ENCODE results near the gene CXXC1.

CXXC1 gene

GRCh38 chr18:50274044-50274442 is 13.4 kb downstream of the CXXC1 start:
- H3K27ac ChIP-seq, result no peak overlapping the region
- no peak for DNase-seq
- H3K4me3 ChIP-seq (ENCODE audit: low read depth, low read length), result no peak overlapping the region
- H3K27me3 ChIP-seq (ENCODE audit: insufficient read depth, low read depth, severe bottlenecking), result no peaks in the 10 kb centered on the region
- H3K9me3 ChIP-seq (ENCODE audit: severe bottlenecking), result no peaks in the 10 kb centered on the region
- H3K36me3 ChIP-seq, result peaks cover 90% of the 10 kb centered on the region
- no peak for TF ChIP-seq CTCF (IDR thresholded peaks at IDR 0.05; ENCODE audit: low read depth, low read length)

GRCh38 chr18:50273203-50274043 is 14.1 kb downstream of the CXXC1 start:
- no peak overlapping the region for H3K27ac ChIP-seq
- no peak for TF ChIP-seq CTCF (IDR thresholded peaks at IDR 0.05; ENCODE audit: low read depth, low read length)

GRCh38 chr18:50272568-50272967 is 14.9 kb downstream of the CXXC1 start:
- Histone ChIP-seq H3K36me3 (peaks cover 96% of the 10 kb centered on the region), H3K27me3 (ENCODE audit: insufficient read depth, low read depth, severe bottlenecking) (no peaks in the 10 kb centered on the region), H3K27ac (no peak overlapping the region), H3K9me3 (ENCODE audit: severe bottlenecking) (no peaks in the 10 kb centered on the region), H3K4me3 (ENCODE audit: low read depth, low read length) (no peak overlapping the region)
- TF ChIP-seq CTCF (IDR thresholded peaks at IDR 0.05; ENCODE audit: low read depth, low read length), result no peak
- no peak for DNase-seq

More at GRCh38 chr18:50273203-50274043, 14.1 kb downstream of the CXXC1 start:
- Histone ChIP-seq H3K27me3 (ENCODE audit: insufficient read depth, low read depth, severe bottlenecking) (no peaks in the 10 kb centered on the region), H3K9me3 (ENCODE audit: severe bottlenecking) (no peaks in the 10 kb centered on the region), H3K4me3 (ENCODE audit: low read depth, low read length) (no peak overlapping the region), H3K36me3 (peaks cover 91% of the 10 kb centered on the region)
- no peak for DNase-seq

GRCh38 chr18:50268022-50268747 is 19.3 kb downstream of the CXXC1 start:
- DNase-seq, result peak; percentile 76
- H3K36me3 ChIP-seq, result peaks cover 60% of the 10 kb centered on the region
- H3K27ac ChIP-seq, result no peak overlapping the region
- peak; percentile 87 for TF ChIP-seq CTCF (IDR thresholded peaks at IDR 0.05; ENCODE audit: low read depth, low read length)
- H3K27me3 ChIP-seq (ENCODE audit: insufficient read depth, low read depth, severe bottlenecking), result no peaks in the 10 kb centered on the region
- no peaks in the 10 kb centered on the region for H3K9me3 ChIP-seq (ENCODE audit: severe bottlenecking)
- no peak overlapping the region for H3K4me3 ChIP-seq (ENCODE audit: low read depth, low read length)

GRCh38 chr18:50266248-50266704 is 21.2 kb downstream of the CXXC1 start, which contains the start of gene CFAP53:
Gene CFAP53, minus strand, starts transcription at chr18:50266495. Its CDS starts 91 bp downstream, at chr18:50266404.
- Histone ChIP-seq H3K9me3 (ENCODE audit: severe bottlenecking) (no peaks in the 10 kb centered on the region), H3K27ac (peak within 1 kb of the TSS; percentile 31), H3K27me3 (ENCODE audit: insufficient read depth, low read depth, severe bottlenecking) (no peaks in the 10 kb centered on the region), H3K36me3 (peaks cover 41% of the 10 kb centered on the region), H3K4me3 (ENCODE audit: low read depth, low read length) (peak within 1 kb of the TSS; percentile 85)
- no peak for TF ChIP-seq CTCF (IDR thresholded peaks at IDR 0.05; ENCODE audit: low read depth, low read length)
- DNase-seq, result peak; percentile 97

Measured in WERI-Rb-1 (cell line).